ENCODE results near the gene CYB5D1.

The CYB5D1 gene

GRCh38 chr17:7884581-7885366, 27.0 kb downstream of the CYB5D1 start:
- peak; percentile 21 for DNase-seq (ENCODE audit: low read depth)
- TF ChIP-seq CTCF (IDR thresholded peaks at IDR 0.05; ENCODE audit: insufficient read depth, low read depth, low read length, missing control alignments), result no peak
- H3K4me3 ChIP-seq (ENCODE audit: low read depth, low read length), result peak overlapping the region; percentile 53

- DNase-seq (ENCODE audit: low read depth), result peak; percentile 60
- H3K4me3 ChIP-seq (ENCODE audit: low read depth, low read length), result peak overlapping the region; percentile 71
- no peak for TF ChIP-seq CTCF (IDR thresholded peaks at IDR 0.05; ENCODE audit: insufficient read depth, low read depth, low read length, missing control alignments)
Observed at GRCh38 chr17:7885367-7886226, 27.8 kb downstream of the CYB5D1 start.

- H3K4me3 ChIP-seq (ENCODE audit: low read depth, low read length), result peak overlapping the region; percentile 71
- TF ChIP-seq CTCF (IDR thresholded peaks at IDR 0.05; ENCODE audit: insufficient read depth, low read depth, low read length, missing control alignments), result no peak
- DNase-seq (ENCODE audit: low read depth), result peak; percentile 13
Observed at GRCh38 chr17:7886227-7887037, 28.6 kb downstream of the CYB5D1 start.

GRCh38 chr17:7887038-7887481, 29.3 kb downstream of the CYB5D1 start:
- H3K4me3 ChIP-seq (ENCODE audit: low read depth, low read length), result peak overlapping the region; percentile 71
- no peak for DNase-seq (ENCODE audit: low read depth)
- no peak for TF ChIP-seq CTCF (IDR thresholded peaks at IDR 0.05; ENCODE audit: insufficient read depth, low read depth, low read length, missing control alignments)

- no peak for TF ChIP-seq CTCF (IDR thresholded peaks at IDR 0.05; ENCODE audit: insufficient read depth, low read depth, low read length, missing control alignments)
- peak; percentile 71 for DNase-seq (ENCODE audit: low read depth)
- H3K4me3 ChIP-seq (ENCODE audit: low read depth, low read length), result peak overlapping the region; percentile 71
Observed at GRCh38 chr17:7887482-7888183, 29.8 kb downstream of the CYB5D1 start.
